Panc1 (cell line): Measurements from ENCODE around the gene PCIF1. TPM values are rescaled to one million over a fixed set of nuclear protein-coding genes. Genes with fewer than 3 reads are reported as not detected.

Source experiments
- ATAC-seq: fragments of 200-7000 bp; cut with Tn5 transposase; 2 replicates; pipeline ENCODE4 v1.9.1; 2020; ENCODE audit warnings: mild to moderate bottlenecking, moderate library complexity
- BruUV-seq: library from RNA; stranded (reverse); fragments of 400-500 nt; replicated peaks from 2 replicates; lab custom pipeline; 2021; lab: Mats Ljungman, UMichigan
- CTCF ChIA-PET: fragments of 300-600 bp; sonication (Branson Sonifier 250); formaldehyde crosslinking; loops from one replicate; lab custom pipeline; 2022; ENCODE audit warnings: antibody characterized with exemption; lab: Charles Lee
- POLR2A ChIA-PET: fragments of 300-600 bp; sonication (Branson Sonifier 250); formaldehyde crosslinking; loops from one replicate; lab custom pipeline; 2022; ENCODE audit warnings: antibody characterized with exemption; lab: Charles Lee
- DNase-seq: peaks from one replicate; pipeline ENCODE4 v3.0.0-alpha.2; 2010; ENCODE audit warnings: low read depth, low spot score
- H3K27ac ChIP-seq: 2 replicates; pipeline ENCODE4 v1.5.1; 2011; ENCODE audit warnings: mild to moderate bottlenecking, low read length, inconsistent platforms
- H3K27me3 ChIP-seq: fragments of 200-500 bp; sonication (Bioruptor generic); 2 replicates; pipeline ENCODE4 v1.6.0; 2014; ENCODE audit warnings: low read length, inconsistent platforms; ENCODE audit not compliant: control insufficient read depth, insufficient read depth
- H3K36me3 ChIP-seq: fragments of 200-500 bp; sonication (Bioruptor generic); 2 replicates; pipeline ENCODE4 v1.5.1; 2014; ENCODE audit warnings: inconsistent platforms, mild to moderate bottlenecking, low read length, moderate library complexity; ENCODE audit not compliant: control insufficient read depth, insufficient read depth
- H3K4me1 ChIP-seq: 2 replicates; pipeline ENCODE4 v1.5.1; 2011; ENCODE audit warnings: inconsistent platforms, mild to moderate bottlenecking, low read length, moderate library complexity; ENCODE audit not compliant: control insufficient read depth, insufficient read depth
- H3K4me3 ChIP-seq, 2 experiments: 2 replicates each; pipeline ENCODE4 v1.5.1; 2011 to 2012; ENCODE audit warnings: low read depth in 2 of 2, low read length in 2 of 2, mild to moderate bottlenecking in 2 of 2, inconsistent platforms in 1 of 2, moderate library complexity in 1 of 2
- H3K9me3 ChIP-seq: fragments of 200-500 bp; sonication (Bioruptor generic); 2 replicates; pipeline ENCODE4 v1.5.1; 2014; ENCODE audit warnings: low read depth, mild to moderate bottlenecking, inconsistent platforms, low read length, moderate library complexity; ENCODE audit not compliant: control insufficient read depth, insufficient read depth
- CTCF ChIP-seq: fragments of 450-650 bp; IDR thresholded peaks from 2 replicates; pipeline ENCODE4 v1.5.1; 2017; ENCODE audit warnings: mild to moderate bottlenecking
- POLR2AphosphoS5 ChIP-seq: IDR thresholded peaks from 2 replicates; pipeline ENCODE4 v1.6.1; 2012; ENCODE audit warnings: mild to moderate bottlenecking, low read depth, low read length, moderate library complexity
- REST ChIP-seq, 2 experiments: IDR thresholded peaks; 2 replicates each; pipeline ENCODE4 v1.6.1; 2011 to 2012; ENCODE audit warnings: low read depth in 2 of 2, control low read depth in 1 of 2, low read length in 1 of 2, mild to moderate bottlenecking in 1 of 2, moderate library complexity in 1 of 2; ENCODE audit not compliant: insufficient read depth in 1 of 2
- SIN3A ChIP-seq: IDR thresholded peaks from 2 replicates; pipeline ENCODE4 v1.6.1; 2012; ENCODE audit warnings: low read depth, mild to moderate bottlenecking, low read length, moderate library complexity, borderline replicate concordance; ENCODE audit not compliant: insufficient read depth
- TCF7L2 ChIP-seq: IDR thresholded peaks from 2 replicates; pipeline ENCODE4 v1.6.1; 2011; ENCODE audit warnings: mild to moderate bottlenecking, low read depth, low read length, inconsistent platforms
- in situ Hi-C: cut with HindIII; loops from 2 replicates; pipeline ENCODE4 v1.10.0; 2016; ENCODE audit warnings: low sequenced_read_pairs, low pct_unique_long_range_greater_than_20kb
- intact Hi-C: fragments of 100-400 bp; cut with micrococcal nuclease; formaldehyde crosslinking; loops from one replicate; pipeline ENCODE4 v1.10.0; 2022; ENCODE audit not compliant: unreplicated experiment
- total RNA-seq: library from RNA; stranded (reverse); gene quantifications from one replicate; pipeline ENCODE4 v1.2.1, GENCODE V29; 2021; ENCODE audit not compliant: unreplicated experiment

The PCIF1 gene
- total RNA-seq, 1 experiment from 2014 or later, result 24.6 TPM

GRCh38 chr20:45902199-45902701 is 32.2 kb upstream of the PCIF1 start:
- no peaks in the 10 kb centered on the region for H3K36me3 ChIP-seq
- ChIA-PET POLR2A (no interaction called here), CTCF (interaction anchor here (0.6 to 0.7 kb wide), 2 partner anchors 36 to 67 kb away, joined by 4 to 5 read pairs; no protein-coding TSS in a partner anchor)
- no peaks in the 10 kb centered on the region for H3K9me3 ChIP-seq
- in situ Hi-C loops, result no loop called here
- no peaks in the 10 kb centered on the region for H3K27me3 ChIP-seq
- no peak overlapping the region for H3K4me3 ChIP-seq
- ATAC-seq (no peak), DNase-seq (no peak)
- intact Hi-C loops, result no loop called here
- no peak overlapping the region for H3K27ac ChIP-seq
- no peaks in the 10 kb centered on the region for H3K4me1 ChIP-seq
- TF ChIP-seq TCF7L2 (no peak), POLR2AphosphoS5 (no peak), SIN3A (no peak), CTCF (no peak), REST (IDR thresholded peaks at IDR 0.05; ENCODE audit: insufficient read depth in 1 of 2, low read depth in 2 of 2, low read length in 1 of 2) (no peak)
- no TSS peak for BruUV-seq

GRCh38 chr20:45904583-45905504 is 29.6 kb upstream of the PCIF1 start:
- Histone ChIP-seq H3K4me3 (no peak overlapping the region), H3K27me3 (no peaks in the 10 kb centered on the region), H3K27ac (no peak overlapping the region), H3K4me1 (peaks cover 4% of the 10 kb centered on the region), H3K9me3 (no peaks in the 10 kb centered on the region), H3K36me3 (no peaks in the 10 kb centered on the region)
- ChIA-PET CTCF (interaction anchor here (0.5 to 1.5 kb wide), 2 partner anchors 12 to 53 kb away, joined by 3 to 4 read pairs; no protein-coding TSS in a partner anchor), POLR2A (interaction anchor here (0.5 to 1.1 kb wide), 2 partner anchors 20 to 30 kb away, joined by 6 to 14 read pairs; no protein-coding TSS in a partner anchor)
- ATAC-seq (no peak), DNase-seq (no peak)
- TF ChIP-seq TCF7L2 (no peak), SIN3A (no peak)
- in situ Hi-C loops, result no loop called here
- no TSS peak for BruUV-seq
- intact Hi-C loops, result no loop called here
